ENCODE data around the gene DGKB.

DGKB gene

DNA sequence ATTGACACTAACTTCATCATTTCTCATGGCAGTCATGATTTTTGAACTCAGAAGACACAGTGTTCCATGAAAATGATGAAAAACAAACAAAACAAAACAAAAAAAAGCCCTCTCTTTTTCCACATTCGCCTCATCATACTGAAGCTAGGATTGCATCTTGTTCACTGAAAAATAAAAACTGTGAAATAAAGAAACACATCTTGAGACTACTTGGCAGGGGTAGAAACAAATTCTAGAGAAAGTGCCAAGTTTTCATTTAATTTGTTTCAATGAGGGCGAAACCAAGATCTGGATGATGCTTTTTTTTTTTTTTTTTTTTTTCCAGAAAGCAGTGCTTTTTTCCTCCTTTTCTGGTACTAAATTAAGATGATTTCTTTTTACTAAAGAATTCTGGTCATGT, 562.7 kb downstream of the DGKB start:
- TF ChIP-seq GLIS3 (CRISPR knock-in tag; IDR thresholded peaks at IDR 0.05), result no peak
- TF ChIP-seq SNAI2 (CRISPR knock-in tag; IDR thresholded peaks at IDR 0.05), result no peak
- no peak for TF ChIP-seq OSR1 (CRISPR knock-in tag; IDR thresholded peaks at IDR 0.05)
- no peak for TF ChIP-seq TOX (CRISPR knock-in tag; IDR thresholded peaks at IDR 0.05; ENCODE audit: borderline replicate concordance)
- no peak for TF ChIP-seq ESRRG (CRISPR knock-in tag; IDR thresholded peaks at IDR 0.05)
- no peak for TF ChIP-seq PPARA (CRISPR knock-in tag; IDR thresholded peaks at IDR 0.05; ENCODE audit: borderline replicate concordance)
- TF ChIP-seq ISL1 (CRISPR knock-in tag; IDR thresholded peaks at IDR 0.05), result no peak
- no peak for ATAC-seq

DNA sequence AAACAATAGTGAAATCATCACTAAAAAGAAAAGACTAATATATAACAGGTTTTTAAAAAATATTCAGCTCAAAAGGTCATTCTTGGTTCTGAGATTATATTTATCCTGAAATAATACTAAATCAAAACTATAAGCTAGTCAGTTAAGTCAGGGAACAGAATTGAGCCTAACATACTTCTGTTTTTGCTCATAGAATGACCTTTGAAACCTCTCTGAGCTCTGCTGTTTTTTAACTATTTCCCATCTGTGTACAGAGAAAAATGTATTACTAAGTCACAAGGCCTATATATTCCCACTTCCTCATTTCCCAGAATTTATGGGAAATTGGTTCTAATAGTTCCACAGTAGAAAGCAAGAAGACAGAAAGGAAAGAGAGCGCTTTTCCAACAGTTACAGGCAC, 566.3 kb downstream of the DGKB start:
- no peak for ATAC-seq
- no peak for TF ChIP-seq CSDC2 (CRISPR knock-in tag; IDR thresholded peaks at IDR 0.05)
- TF ChIP-seq BACH2 (CRISPR knock-in tag; IDR thresholded peaks at IDR 0.05; ENCODE audit: borderline replicate concordance), result no peak
- no peak for TF ChIP-seq GLIS3 (CRISPR knock-in tag; IDR thresholded peaks at IDR 0.05)

DNA sequence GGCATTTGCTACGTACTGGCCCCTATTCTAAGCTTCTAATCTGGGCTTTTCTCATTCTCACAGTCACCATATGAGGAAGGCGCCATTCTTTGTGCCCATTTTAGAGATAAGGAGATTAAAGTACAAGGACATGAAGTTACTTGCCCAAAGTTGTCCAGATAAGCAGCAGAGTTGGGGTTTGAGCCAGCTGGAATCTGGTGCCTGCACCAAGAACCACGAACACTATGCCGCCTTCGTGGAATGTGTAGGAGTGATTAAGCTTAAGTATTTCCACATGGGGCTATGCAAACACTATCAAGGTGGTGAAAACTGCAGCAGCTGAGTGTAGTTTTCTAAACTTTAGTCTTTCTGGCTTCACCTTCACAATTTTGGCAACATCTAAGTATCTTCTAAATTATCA, 570.4 kb downstream of the DGKB start:
- no peak for TF ChIP-seq CSDC2 (CRISPR knock-in tag; IDR thresholded peaks at IDR 0.05)
- no peak for TF ChIP-seq TCF4 (CRISPR knock-in tag; IDR thresholded peaks at IDR 0.05; ENCODE audit: borderline replicate concordance)
- TF ChIP-seq, protein P1, sequence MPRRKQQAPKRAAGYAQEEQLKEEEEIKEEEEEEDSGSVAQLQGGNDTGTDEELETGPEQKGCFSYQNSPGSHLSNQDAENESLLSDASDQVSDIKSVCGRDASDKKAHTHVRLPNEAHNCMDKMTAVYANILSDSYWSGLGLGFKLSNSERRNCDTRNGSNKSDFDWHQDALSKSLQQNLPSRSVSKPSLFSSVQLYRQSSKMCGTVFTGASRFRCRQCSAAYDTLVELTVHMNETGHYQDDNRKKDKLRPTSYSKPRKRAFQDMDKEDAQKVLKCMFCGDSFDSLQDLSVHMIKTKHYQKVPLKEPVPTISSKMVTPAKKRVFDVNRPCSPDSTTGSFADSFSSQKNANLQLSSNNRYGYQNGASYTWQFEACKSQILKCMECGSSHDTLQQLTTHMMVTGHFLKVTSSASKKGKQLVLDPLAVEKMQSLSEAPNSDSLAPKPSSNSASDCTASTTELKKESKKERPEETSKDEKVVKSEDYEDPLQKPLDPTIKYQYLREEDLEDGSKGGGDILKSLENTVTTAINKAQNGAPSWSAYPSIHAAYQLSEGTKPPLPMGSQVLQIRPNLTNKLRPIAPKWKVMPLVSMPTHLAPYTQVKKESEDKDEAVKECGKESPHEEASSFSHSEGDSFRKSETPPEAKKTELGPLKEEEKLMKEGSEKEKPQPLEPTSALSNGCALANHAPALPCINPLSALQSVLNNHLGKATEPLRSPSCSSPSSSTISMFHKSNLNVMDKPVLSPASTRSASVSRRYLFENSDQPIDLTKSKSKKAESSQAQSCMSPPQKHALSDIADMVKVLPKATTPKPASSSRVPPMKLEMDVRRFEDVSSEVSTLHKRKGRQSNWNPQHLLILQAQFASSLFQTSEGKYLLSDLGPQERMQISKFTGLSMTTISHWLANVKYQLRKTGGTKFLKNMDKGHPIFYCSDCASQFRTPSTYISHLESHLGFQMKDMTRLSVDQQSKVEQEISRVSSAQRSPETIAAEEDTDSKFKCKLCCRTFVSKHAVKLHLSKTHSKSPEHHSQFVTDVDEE (CRISPR knock-in tag; IDR thresholded peaks at IDR 0.05), result no peak
- no peak for TF ChIP-seq ISL1 (CRISPR knock-in tag; IDR thresholded peaks at IDR 0.05)
- no peak for TF ChIP-seq ZFP30 (CRISPR knock-in tag; IDR thresholded peaks at IDR 0.05)
- TF ChIP-seq, protein P2, sequence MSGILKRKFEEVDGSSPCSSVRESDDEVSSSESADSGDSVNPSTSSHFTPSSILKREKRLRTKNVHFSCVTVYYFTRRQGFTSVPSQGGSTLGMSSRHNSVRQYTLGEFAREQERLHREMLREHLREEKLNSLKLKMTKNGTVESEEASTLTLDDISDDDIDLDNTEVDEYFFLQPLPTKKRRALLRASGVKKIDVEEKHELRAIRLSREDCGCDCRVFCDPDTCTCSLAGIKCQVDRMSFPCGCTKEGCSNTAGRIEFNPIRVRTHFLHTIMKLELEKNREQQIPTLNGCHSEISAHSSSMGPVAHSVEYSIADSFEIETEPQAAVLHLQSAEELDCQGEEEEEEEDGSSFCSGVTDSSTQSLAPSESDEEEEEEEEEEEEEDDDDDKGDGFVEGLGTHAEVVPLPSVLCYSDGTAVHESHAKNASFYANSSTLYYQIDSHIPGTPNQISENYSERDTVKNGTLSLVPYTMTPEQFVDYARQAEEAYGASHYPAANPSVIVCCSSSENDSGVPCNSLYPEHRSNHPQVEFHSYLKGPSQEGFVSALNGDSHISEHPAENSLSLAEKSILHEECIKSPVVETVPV (CRISPR knock-in tag; IDR thresholded peaks at IDR 0.05), result no peak
- TF ChIP-seq ZNF565 (CRISPR knock-in tag; conservative IDR thresholded peaks at IDR 0.05; ENCODE audit: low read depth), result no peak
- TF ChIP-seq ZC3H10 (CRISPR knock-in tag; IDR thresholded peaks at IDR 0.05), result no peak
- no peak for TF ChIP-seq ZNF8 (CRISPR knock-in tag; IDR thresholded peaks at IDR 0.05)
- TF ChIP-seq PPARA (CRISPR knock-in tag; IDR thresholded peaks at IDR 0.05; ENCODE audit: borderline replicate concordance), result no peak
- TF ChIP-seq OSR1 (CRISPR knock-in tag; IDR thresholded peaks at IDR 0.05), result no peak
- TF ChIP-seq, protein P3, sequence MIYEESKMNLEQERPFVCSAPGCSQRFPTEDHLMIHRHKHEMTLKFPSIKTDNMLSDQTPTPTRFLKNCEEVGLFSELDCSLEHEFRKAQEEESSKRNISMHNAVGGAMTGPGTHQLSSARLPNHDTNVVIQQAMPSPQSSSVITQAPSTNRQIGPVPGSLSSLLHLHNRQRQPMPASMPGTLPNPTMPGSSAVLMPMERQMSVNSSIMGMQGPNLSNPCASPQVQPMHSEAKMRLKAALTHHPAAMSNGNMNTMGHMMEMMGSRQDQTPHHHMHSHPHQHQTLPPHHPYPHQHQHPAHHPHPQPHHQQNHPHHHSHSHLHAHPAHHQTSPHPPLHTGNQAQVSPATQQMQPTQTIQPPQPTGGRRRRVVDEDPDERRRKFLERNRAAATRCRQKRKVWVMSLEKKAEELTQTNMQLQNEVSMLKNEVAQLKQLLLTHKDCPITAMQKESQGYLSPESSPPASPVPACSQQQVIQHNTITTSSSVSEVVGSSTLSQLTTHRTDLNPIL (CRISPR knock-in tag; IDR thresholded peaks at IDR 0.05; ENCODE audit: low read depth), result no peak
- TF ChIP-seq, protein P4, sequence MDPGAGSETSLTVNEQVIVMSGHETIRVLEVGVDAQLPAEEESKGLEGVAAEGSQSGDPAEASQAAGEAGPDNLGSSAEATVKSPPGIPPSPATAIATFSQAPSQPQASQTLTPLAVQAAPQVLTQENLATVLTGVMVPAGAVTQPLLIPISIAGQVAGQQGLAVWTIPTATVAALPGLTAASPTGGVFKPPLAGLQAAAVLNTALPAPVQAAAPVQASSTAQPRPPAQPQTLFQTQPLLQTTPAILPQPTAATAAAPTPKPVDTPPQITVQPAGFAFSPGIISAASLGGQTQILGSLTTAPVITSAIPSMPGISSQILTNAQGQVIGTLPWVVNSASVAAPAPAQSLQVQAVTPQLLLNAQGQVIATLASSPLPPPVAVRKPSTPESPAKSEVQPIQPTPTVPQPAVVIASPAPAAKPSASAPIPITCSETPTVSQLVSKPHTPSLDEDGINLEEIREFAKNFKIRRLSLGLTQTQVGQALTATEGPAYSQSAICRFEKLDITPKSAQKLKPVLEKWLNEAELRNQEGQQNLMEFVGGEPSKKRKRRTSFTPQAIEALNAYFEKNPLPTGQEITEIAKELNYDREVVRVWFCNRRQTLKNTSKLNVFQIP (CRISPR knock-in tag; IDR thresholded peaks at IDR 0.05; ENCODE audit: borderline replicate concordance, low read depth), result no peak
- TF ChIP-seq ZNF70 (CRISPR knock-in tag; IDR thresholded peaks at IDR 0.05), result no peak
- TF ChIP-seq, protein P5, sequence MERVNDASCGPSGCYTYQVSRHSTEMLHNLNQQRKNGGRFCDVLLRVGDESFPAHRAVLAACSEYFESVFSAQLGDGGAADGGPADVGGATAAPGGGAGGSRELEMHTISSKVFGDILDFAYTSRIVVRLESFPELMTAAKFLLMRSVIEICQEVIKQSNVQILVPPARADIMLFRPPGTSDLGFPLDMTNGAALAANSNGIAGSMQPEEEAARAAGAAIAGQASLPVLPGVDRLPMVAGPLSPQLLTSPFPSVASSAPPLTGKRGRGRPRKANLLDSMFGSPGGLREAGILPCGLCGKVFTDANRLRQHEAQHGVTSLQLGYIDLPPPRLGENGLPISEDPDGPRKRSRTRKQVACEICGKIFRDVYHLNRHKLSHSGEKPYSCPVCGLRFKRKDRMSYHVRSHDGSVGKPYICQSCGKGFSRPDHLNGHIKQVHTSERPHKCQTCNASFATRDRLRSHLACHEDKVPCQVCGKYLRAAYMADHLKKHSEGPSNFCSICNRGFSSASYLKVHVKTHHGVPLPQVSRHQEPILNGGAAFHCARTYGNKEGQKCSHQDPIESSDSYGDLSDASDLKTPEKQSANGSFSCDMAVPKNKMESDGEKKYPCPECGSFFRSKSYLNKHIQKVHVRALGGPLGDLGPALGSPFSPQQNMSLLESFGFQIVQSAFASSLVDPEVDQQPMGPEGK (CRISPR knock-in tag; IDR thresholded peaks at IDR 0.05; ENCODE audit: borderline replicate concordance), result no peak
- no peak for ATAC-seq

DNA sequence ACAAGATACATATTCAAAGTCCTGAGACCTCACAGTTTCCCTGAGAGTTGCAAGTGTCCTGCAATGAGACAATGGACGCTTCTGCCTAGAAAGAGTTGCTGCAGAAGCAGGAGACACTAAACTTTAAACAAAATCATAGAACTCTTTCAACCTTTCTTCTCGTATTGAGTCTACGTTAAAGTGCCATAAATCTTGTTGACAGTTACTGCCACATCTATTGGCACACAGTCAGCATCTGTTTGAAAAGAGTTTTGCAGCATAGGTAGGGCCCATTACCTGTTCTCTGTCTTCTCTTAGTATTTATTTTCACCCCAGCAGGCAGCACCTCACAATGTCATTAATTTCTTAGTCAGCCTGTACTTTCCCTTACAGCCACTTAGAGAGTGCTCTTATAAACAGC, 577.8 kb downstream of the DGKB start:
- no peak for ATAC-seq
- TF ChIP-seq BACH2 (CRISPR knock-in tag; IDR thresholded peaks at IDR 0.05; ENCODE audit: borderline replicate concordance) (no peak), ZNF70 (CRISPR knock-in tag; IDR thresholded peaks at IDR 0.05) (no peak), CSDC2 (CRISPR knock-in tag; IDR thresholded peaks at IDR 0.05) (no peak), ZFP3 (CRISPR knock-in tag; IDR thresholded peaks at IDR 0.05) (no peak), GLIS3 (CRISPR knock-in tag; IDR thresholded peaks at IDR 0.05) (no peak), ESRRG (CRISPR knock-in tag; IDR thresholded peaks at IDR 0.05) (no peak), SNAI2 (CRISPR knock-in tag; IDR thresholded peaks at IDR 0.05) (no peak), ZC3H10 (CRISPR knock-in tag; IDR thresholded peaks at IDR 0.05) (no peak), ZNF8 (CRISPR knock-in tag; IDR thresholded peaks at IDR 0.05) (no peak), ZFP30 (CRISPR knock-in tag; IDR thresholded peaks at IDR 0.05) (no peak), ARNTL (CRISPR knock-in tag; IDR thresholded peaks at IDR 0.05; ENCODE audit: borderline replicate concordance, low read depth) (no peak), OSR1 (CRISPR knock-in tag; IDR thresholded peaks at IDR 0.05) (no peak)
- TF ChIP-seq, protein P4 (CRISPR knock-in tag; IDR thresholded peaks at IDR 0.05; ENCODE audit: borderline replicate concordance, low read depth), result no peak
- TF ChIP-seq, protein P3 (CRISPR knock-in tag; IDR thresholded peaks at IDR 0.05; ENCODE audit: low read depth), result no peak

Measured in SK-N-SH treated with all-trans-retinoic acid at 6 μM for 48 hours (cell line).